Fibroblast of skin of left quadriceps (primary cell): ENCODE measurements around the gene F3.
A peak's percentile ranks its signal among the peaks of the same experiment; 100 is the strongest.
"Not testable (repeated sequence)": the region's sequence is repeated elsewhere in the genome, so short reads cannot be mapped to it uniquely, and the experiment has no call there.

Experiments
- DNase-seq, 2 experiments: peaks; one replicate each; pipeline ENCODE4 v3.0.0-alpha.2; 2013; ENCODE audit warnings: low read depth in 2 of 2

F3 gene

GRCh38 chr1:94541246-94542087, at the start of gene F3:
F3 (minus strand) TSS chr1:94541759; CDS start chr1:94541636, 123 bp downstream.
- peak; percentile 61 to 63 for DNase-seq

- no peak for DNase-seq
Measured at GRCh38 chr1:94590203-94591137, 48.9 kb upstream of the F3 start.

GRCh38 chr1:94589728-94590127, 48.2 kb upstream of the F3 start:
- no peak for DNase-seq

- DNase-seq: no peak
Measured at GRCh38 chr1:94582565-94582964, 41.0 kb upstream of the F3 start.

- DNase-seq: no peak
Measured at GRCh38 chr1:94580367-94581115, 39.0 kb upstream of the F3 start.

GRCh38 chr1:94579876-94580294, 38.3 kb upstream of the F3 start:
- peak; percentile 92 to 93 for DNase-seq

DNA sequence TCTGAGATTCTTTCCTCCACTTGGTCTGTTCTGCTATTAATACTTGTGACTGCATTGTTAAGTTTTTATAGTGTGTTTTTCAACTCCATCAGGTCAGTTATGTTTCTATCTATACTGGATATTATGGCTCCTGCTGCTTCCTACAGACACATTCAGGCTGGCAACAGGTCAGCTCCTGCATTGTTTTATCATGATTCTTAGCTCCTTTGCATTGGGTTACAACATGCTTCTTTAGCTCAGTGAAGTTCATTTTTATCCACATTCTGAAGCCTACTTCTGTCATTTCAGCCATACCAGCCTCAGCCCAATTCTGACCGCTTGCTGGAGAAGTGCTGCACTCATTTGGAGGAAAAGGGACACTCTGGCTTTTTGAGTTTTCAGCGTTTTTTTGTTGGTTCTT, 37.3 kb upstream of the F3 start:
- DNase-seq: peak in 1 of 2 experiments; percentile 30

GRCh38 chr1:94573917-94574316, 32.4 kb upstream of the F3 start:
- peak in 1 of 2 experiments; percentile 15 for DNase-seq

GRCh38 chr1:94572780-94573179, 31.2 kb upstream of the F3 start:
- DNase-seq: no peak

DNA sequence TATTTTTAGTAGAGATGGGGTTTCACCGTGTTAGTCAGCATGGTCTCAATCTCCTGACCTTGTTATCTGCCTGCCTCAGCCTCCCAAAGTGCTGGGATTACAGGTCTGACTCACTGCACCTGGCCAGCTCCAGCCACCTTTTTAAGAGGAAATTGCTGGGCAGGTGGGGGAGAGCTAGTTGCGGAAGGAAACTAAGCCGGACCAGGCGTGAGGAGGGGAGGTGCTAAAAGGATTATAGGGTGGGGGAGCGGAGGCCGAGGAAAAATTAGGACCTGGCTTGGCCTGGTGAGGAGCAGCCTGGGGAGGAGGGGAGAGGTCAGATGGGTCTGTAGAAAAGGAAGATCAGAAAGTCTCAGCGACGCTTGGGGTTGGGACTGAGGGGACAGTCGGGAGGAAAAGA, 29.4 kb upstream of the F3 start:
- not testable (repeated sequence) for DNase-seq

- not testable (repeated sequence) for DNase-seq
Measured at GRCh38 chr1:94568806-94569205, 27.2 kb upstream of the F3 start.

DNA sequence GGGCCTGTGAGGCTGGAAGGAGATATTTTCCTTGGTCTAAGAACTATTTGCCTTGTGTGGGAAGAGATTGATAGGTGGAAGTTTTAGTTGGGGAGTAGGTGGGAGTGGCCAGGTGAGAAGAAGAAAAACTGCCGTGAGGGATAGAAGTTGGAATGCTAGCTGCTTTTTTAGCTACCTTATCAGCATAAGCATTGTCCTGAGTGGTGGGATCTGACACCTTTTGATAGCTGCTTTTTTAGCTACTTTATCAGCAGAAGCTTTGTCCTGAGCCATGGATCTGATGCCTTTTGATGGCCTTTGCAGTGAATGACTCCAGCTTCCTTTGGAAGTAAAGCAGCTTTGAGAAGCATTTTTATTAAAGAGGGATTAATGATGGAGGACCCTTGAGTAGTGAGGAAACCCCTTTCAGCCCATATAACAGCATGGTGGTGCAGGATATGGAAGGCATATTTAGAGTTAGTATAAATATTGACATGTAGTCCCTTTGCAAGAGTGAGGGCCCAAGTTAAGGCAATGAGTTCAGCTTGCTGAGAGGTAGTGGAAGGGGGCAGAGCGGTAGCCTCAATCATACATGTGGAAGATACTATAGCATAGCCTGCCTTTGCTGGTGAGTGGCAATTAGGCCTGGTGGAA, 26.5 kb upstream of the F3 start:
- not testable (repeated sequence) for DNase-seq

GRCh38 chr1:94566436-94566835, 24.9 kb upstream of the F3 start:
- DNase-seq: not testable (repeated sequence)

DNA sequence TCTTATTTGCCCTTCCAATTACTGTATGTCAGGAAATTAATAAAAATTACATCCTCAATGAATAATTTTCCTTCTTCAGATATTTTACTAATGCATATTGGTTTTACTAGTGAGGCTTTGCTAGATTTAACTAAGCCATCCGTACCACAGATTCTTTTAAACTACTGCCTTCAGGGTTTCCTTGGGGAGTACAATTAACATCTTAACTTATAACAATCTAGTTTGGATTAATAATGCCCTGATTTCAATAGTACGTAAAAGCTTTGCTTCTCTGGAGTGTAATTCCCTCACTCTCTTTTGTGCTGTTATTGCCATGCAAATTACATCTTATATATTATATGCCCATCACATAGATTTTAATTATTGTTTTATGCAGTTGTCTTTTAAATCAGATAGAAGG, 24.3 kb upstream of the F3 start:
- no peak for DNase-seq

DNA sequence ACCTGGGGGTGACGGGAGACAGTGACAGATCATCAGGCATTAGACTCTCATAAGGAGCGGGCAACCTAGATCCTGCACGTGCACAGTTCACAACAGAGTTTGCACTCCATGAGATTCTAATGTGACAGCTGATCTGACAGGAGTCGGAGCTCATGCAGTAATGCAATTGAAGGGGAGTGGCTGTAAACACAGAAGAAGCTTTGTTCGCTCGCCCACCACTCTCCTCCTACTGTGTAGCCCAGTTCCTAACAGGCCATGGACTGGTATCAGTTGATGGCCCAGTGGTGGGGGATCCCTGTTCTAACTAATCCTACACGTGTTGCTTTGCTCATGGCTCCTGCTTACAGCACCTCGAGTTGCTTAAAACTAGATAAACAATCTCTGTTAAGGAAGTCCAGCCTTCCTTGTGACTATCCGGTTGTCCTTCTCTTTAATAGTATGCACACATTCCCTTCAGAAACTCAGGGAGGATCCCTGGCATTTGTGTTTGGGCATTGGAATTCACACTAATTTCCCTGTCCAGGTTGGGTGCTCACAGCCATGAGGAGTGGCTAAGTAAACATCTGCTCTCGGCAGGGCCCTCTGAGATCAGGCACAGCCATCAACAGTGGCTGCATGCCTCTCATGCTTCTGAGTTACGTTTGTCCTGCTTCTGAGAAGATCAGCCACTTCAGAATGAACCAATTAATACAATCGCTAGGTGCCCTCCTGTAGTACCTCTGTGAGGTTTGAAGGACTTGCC, 21.1 kb upstream of the F3 start:
- DNase-seq: no peak

GRCh38 chr1:94560333-94560732, 18.8 kb upstream of the F3 start:
- no peak for DNase-seq

GRCh38 chr1:94559921-94560320, 18.4 kb upstream of the F3 start:
- no peak for DNase-seq

GRCh38 chr1:94555091-94555490, 13.5 kb upstream of the F3 start:
- DNase-seq: no peak

- no peak for DNase-seq
Measured at GRCh38 chr1:94554580-94554979, 13.0 kb upstream of the F3 start.

GRCh38 chr1:94553931-94554330, 12.4 kb upstream of the F3 start:
- DNase-seq: no peak

DNA sequence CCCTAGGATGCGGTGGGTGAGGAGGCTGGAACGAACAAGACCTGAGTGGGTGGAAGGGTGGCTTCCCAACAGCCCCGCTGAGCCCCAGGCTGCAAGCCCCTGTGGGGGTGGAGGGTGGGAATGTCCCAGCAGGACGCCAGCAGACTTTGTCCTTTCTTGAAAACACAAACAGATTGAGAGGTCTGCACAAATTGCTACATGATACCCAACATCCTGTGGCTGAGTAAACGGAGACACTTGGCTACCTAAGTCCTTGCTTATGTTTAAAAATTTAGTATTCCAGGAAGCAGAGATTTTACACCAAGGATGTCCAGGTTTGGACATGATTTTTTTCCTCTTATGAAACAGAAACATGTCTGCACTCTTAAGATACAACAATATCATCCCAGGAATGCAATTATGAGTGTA, 11.8 kb upstream of the F3 start:
- no peak for DNase-seq
